H9 (cell line): ENCODE measurements around the gene TMEM54. TPM values are rescaled to one million over a fixed set of nuclear protein-coding genes. Genes with fewer than 3 reads are reported as not detected.

ENCODE experiments used
- DNase-seq: peaks from one replicate; pipeline ENCODE4 v3.0.0-alpha.2; 2017
- H2AFZ ChIP-seq: one replicate; pipeline ENCODE4 v1.6.1; 2013; ENCODE audit warnings: mild to moderate bottlenecking, low read length, control low read depth, moderate library complexity
- H2AK5ac ChIP-seq: 2 replicates; pipeline ENCODE4 v1.6.1; 2013; ENCODE audit warnings: low read length, control low read depth, mixed read lengths; ENCODE audit not compliant: insufficient read length
- H2BK120ac ChIP-seq: one replicate; pipeline ENCODE4 v1.6.1; 2013; ENCODE audit warnings: low read depth, mild to moderate bottlenecking, low read length, control low read depth, inconsistent platforms; ENCODE audit not compliant: poor library complexity, severe bottlenecking
- H2BK12ac ChIP-seq: 2 replicates; pipeline ENCODE4 v1.6.1; 2013; ENCODE audit warnings: low read length, control low read depth, mixed read lengths, low read depth; ENCODE audit not compliant: insufficient read length
- H2BK15ac ChIP-seq: 2 replicates; pipeline ENCODE4 v1.6.1; 2013; ENCODE audit warnings: low read depth, low read length, control low read depth
- H2BK20ac ChIP-seq: one replicate; pipeline ENCODE4 v1.6.1; 2013; ENCODE audit warnings: low read depth, mild to moderate bottlenecking, low read length, control low read depth, inconsistent platforms; ENCODE audit not compliant: poor library complexity, severe bottlenecking
- H2BK5ac ChIP-seq: 2 replicates; pipeline ENCODE4 v1.6.1; 2013; ENCODE audit warnings: low read length, control low read depth, mixed read lengths; ENCODE audit not compliant: insufficient read length
- H3K14ac ChIP-seq: 2 replicates; pipeline ENCODE4 v1.6.1; 2013; ENCODE audit warnings: low read length, control low read depth; ENCODE audit not compliant: insufficient read depth
- H3K18ac ChIP-seq: 2 replicates; pipeline ENCODE4 v1.6.1; 2013; ENCODE audit warnings: low read depth, mild to moderate bottlenecking, mixed read lengths, low read length, control low read depth; ENCODE audit not compliant: insufficient read length
- H3K23ac ChIP-seq: 2 replicates; pipeline ENCODE4 v1.6.1; 2013; ENCODE audit warnings: low read length, control low read depth, mixed read lengths, low read depth; ENCODE audit not compliant: insufficient read length
- H3K23me2 ChIP-seq: 2 replicates; pipeline ENCODE4 v1.6.1; 2013; ENCODE audit warnings: low read depth, mild to moderate bottlenecking, mixed read lengths, low read length, control low read depth; ENCODE audit not compliant: insufficient read length, poor library complexity, severe bottlenecking
- H3K27ac ChIP-seq: 2 replicates; pipeline ENCODE4 v1.5.1; 2013; ENCODE audit warnings: low read length, control low read depth, mixed read lengths, low read depth; ENCODE audit not compliant: insufficient read length
- H3K27me3 ChIP-seq: 2 replicates; pipeline ENCODE4 v1.6.1; 2013; ENCODE audit warnings: low read length, control low read depth, inconsistent platforms; ENCODE audit not compliant: insufficient read depth
- H3K4ac ChIP-seq: 2 replicates; pipeline ENCODE4 v1.6.1; 2013; ENCODE audit warnings: low read depth, mild to moderate bottlenecking, control low read depth, inconsistent platforms, low read length, moderate library complexity
- H3K4me1 ChIP-seq: 2 replicates; pipeline ENCODE4 v1.6.1; 2013; ENCODE audit warnings: low read length, control low read depth, inconsistent platforms; ENCODE audit not compliant: insufficient read depth
- H3K4me2 ChIP-seq: 2 replicates; pipeline ENCODE4 v1.6.1; 2013; ENCODE audit warnings: low read length, control low read depth, mixed read lengths; ENCODE audit not compliant: insufficient read length, insufficient read depth
- H3K56ac ChIP-seq: 2 replicates; pipeline ENCODE4 v1.6.1; 2013; ENCODE audit warnings: low read depth, mild to moderate bottlenecking, mixed read lengths, low read length, control low read depth; ENCODE audit not compliant: insufficient read length
- H3K79me1 ChIP-seq: 2 replicates; pipeline ENCODE4 v1.6.1; 2013; ENCODE audit warnings: low read depth, mild to moderate bottlenecking, moderate library complexity, low read length, control low read depth, inconsistent platforms; ENCODE audit not compliant: insufficient read depth, poor library complexity, severe bottlenecking
- H3K79me2 ChIP-seq: 2 replicates; pipeline ENCODE4 v1.6.1; 2013; ENCODE audit warnings: low read length, control low read depth, inconsistent platforms; ENCODE audit not compliant: insufficient read depth
- H3K9ac ChIP-seq: 2 replicates; pipeline ENCODE4 v1.6.1; 2013; ENCODE audit warnings: low read length, control low read depth, mixed read lengths; ENCODE audit not compliant: insufficient read length; ENCODE audit errors: extremely low read depth
- H3K9me3 ChIP-seq: one replicate; pipeline ENCODE4 v1.6.1; 2013; ENCODE audit warnings: low read depth, low read length, inconsistent platforms; ENCODE audit not compliant: control insufficient read depth
- H3T11ph ChIP-seq: one replicate; pipeline ENCODE4 v1.6.1; 2013; ENCODE audit warnings: mild to moderate bottlenecking, low read length, control low read depth, inconsistent platforms
- H4K20me1 ChIP-seq: one replicate; pipeline ENCODE4 v1.6.1; 2013; ENCODE audit not compliant: control insufficient read depth, insufficient read length, insufficient read depth
- H4K5ac ChIP-seq: 2 replicates; pipeline ENCODE4 v1.6.1; 2013; ENCODE audit warnings: low read depth, mild to moderate bottlenecking, mixed read lengths, low read length, control low read depth; ENCODE audit not compliant: insufficient read length
- H4K8ac ChIP-seq: replicated peaks from 2 replicates; pipeline ENCODE4 v1.6.1; 2013; ENCODE audit warnings: low read length, control low read depth, mixed read lengths, low read depth; ENCODE audit not compliant: insufficient read length
- H4K91ac ChIP-seq: 2 replicates; pipeline ENCODE4 v1.6.1; 2013; ENCODE audit warnings: low read depth, mild to moderate bottlenecking, moderate library complexity, mixed read lengths, low read length, control low read depth; ENCODE audit not compliant: insufficient read length
- H3K27ac Mint-ChIP-seq, 3 experiments: 2 replicates in 2 of 3; 3 replicates in 1 of 3; pipeline ENCODE4 v1.8.0; 2020 to 2021; ENCODE audit warnings: mixed read lengths in 3 of 3, mild to moderate bottlenecking in 1 of 3, moderate library complexity in 1 of 3
- H3K27me3 Mint-ChIP-seq: 2 replicates; pipeline ENCODE4 v1.8.0; 2021; ENCODE audit warnings: low read depth, mild to moderate bottlenecking, moderate library complexity, mixed read lengths
- H3K36me3 Mint-ChIP-seq, 3 experiments: 2 replicates in 2 of 3; 3 replicates in 1 of 3; pipeline ENCODE4 v1.8.0; 2020 to 2021; ENCODE audit warnings: low read depth in 3 of 3, mixed read lengths in 3 of 3; ENCODE audit not compliant: insufficient read depth in 1 of 3
- H3K4me1 Mint-ChIP-seq, 2 experiments: 2 replicates each; pipeline ENCODE4 v1.8.0; 2020; ENCODE audit warnings: mixed read lengths in 2 of 2
- H3K4me3 Mint-ChIP-seq, 2 experiments: 2 replicates in 1 of 2; 3 replicates in 1 of 2; pipeline ENCODE4 v1.8.0; 2020 to 2021; ENCODE audit warnings: mild to moderate bottlenecking in 2 of 2, mixed read lengths in 2 of 2, moderate library complexity in 1 of 2
- H3K9me3 Mint-ChIP-seq, 2 experiments: 2 replicates in 1 of 2; 3 replicates in 1 of 2; pipeline ENCODE4 v1.8.0; 2020; ENCODE audit warnings: mild to moderate bottlenecking in 2 of 2, mixed read lengths in 2 of 2, moderate library complexity in 1 of 2
- CTCF ChIP-seq: fragments of 200-600 bp; sonication (generic); conservative IDR thresholded peaks from 3 replicates; pipeline ENCODE4 v1.8.0; 2021; ENCODE audit warnings: antibody characterized with exemption, mild to moderate bottlenecking
- WGBS: extraction: QIAGEN DNeasy Blood & Tissue Kit; methylation state at CpG from one replicate; pipeline ENCODE4 v1.1.7; 2013; ENCODE audit warnings: missing lambda C conversion rate, low lambda C conversion rate, mixed read lengths; ENCODE audit not compliant: insufficient read length; ENCODE audit errors: extremely low coverage; 5-methylcytosine and 5-hydroxymethylcytosine counted together
- total RNA-seq: library from RNA; stranded (reverse); gene quantifications from 2 replicates; pipeline ENCODE4 v1.2.1, GENCODE V29; 2021

The TMEM54 gene
- total RNA-seq, 1 experiment from 2014 or later: 17.2 TPM

GRCh38 chr1:32907435-32907834, 6.2 kb upstream of the TMEM54 start:
- Mint-ChIP-seq H3K9me3 (no peaks in the 10 kb centered on the region; a peak in 1 of 5 replicates), H3K4me1 (no peaks in the 10 kb centered on the region; a peak in 1 of 4 replicates), H3K4me3 (no peak overlapping the region), H3K36me3 (no peaks in the 10 kb centered on the region), H3K27ac (no peak overlapping the region), H3K27me3 (peaks cover 30% of the 10 kb centered on the region)
- Histone ChIP-seq H4K91ac (no peak overlapping the region), H2BK15ac (no peak overlapping the region), H3T11ph (no peak overlapping the region), H3K27ac (no peak overlapping the region), H2AK5ac (no peak overlapping the region), H3K14ac (no peak overlapping the region), H2BK5ac (no peak overlapping the region), H4K8ac (no peak overlapping the region), H3K79me2 (no peaks in the 10 kb centered on the region), H2BK12ac (no peak overlapping the region), H2AFZ (no peak overlapping the region), H3K9me3 (no peaks in the 10 kb centered on the region), H2BK120ac (no peak overlapping the region), H3K27me3 (no peaks in the 10 kb centered on the region; the same call in 1 of the 2 replicates), H3K4ac (no peak overlapping the region), H4K20me1 (no peaks in the 10 kb centered on the region), H3K18ac (no peak overlapping the region), H2BK20ac (no peak overlapping the region), H3K4me1 (no peaks in the 10 kb centered on the region), H3K23me2 (no peaks in the 10 kb centered on the region), H3K56ac (no peak overlapping the region), H3K4me2 (no peak overlapping the region), H3K9ac (no peak overlapping the region), H3K23ac (no peak overlapping the region), H3K79me1 (no peaks in the 10 kb centered on the region), H4K5ac (no peak overlapping the region)
- whole genome bisulfite sequencing: no CpG with 5 or more reads among the region's 4 CpGs
- no peak for TF ChIP-seq CTCF
- DNase-seq: no peak
